Prostate gland (tissue), 2 donors: ENCODE results near the gene SMYD3. TPM values are rescaled to one million over a fixed set of nuclear protein-coding genes. Genes with fewer than 3 reads are reported as not detected.

Source experiments
- DNase-seq: peaks from one replicate; pipeline ENCODE4 v3.0.0-alpha.2; 2019; ENCODE audit warnings: low spot score
- H3K27ac ChIP-seq, 2 donors: fragments of 200-600 bp; sonication (generic); 2 replicates each; pipeline ENCODE4 v1.5.1; 2017 to 2019
- H3K27me3 ChIP-seq: fragments of 200-600 bp; sonication (generic); replicated peaks from 2 replicates; pipeline ENCODE4 v1.5.1; 2019; ENCODE audit not compliant: insufficient read depth
- H3K36me3 ChIP-seq, 2 donors: fragments of 200-600 bp; sonication (generic); 1 replicate in 1 of 2; 2 replicates in 1 of 2; pipeline versions ENCODE4 v1.5.1 to v1.8.1; 2017 to 2019
- H3K4me1 ChIP-seq: fragments of 200-600 bp; sonication (generic); replicated peaks from 2 replicates; pipeline ENCODE4 v1.5.1; 2019
- H3K4me3 ChIP-seq, 2 donors: fragments of 200-600 bp; sonication (generic); 2 replicates each; pipeline ENCODE4 v1.5.1; 2017 to 2019
- H3K9me3 ChIP-seq: fragments of 200-600 bp; sonication (generic); 2 replicates; pipeline ENCODE4 v1.5.1; 2017
- CTCF ChIP-seq, 4 experiments: fragments of 200-600 bp in 2 of 4; fragments of 450-650 bp in 2 of 4; sonication (generic) in 2 of 4; IDR thresholded peaks; 1 replicate in 3 of 4; 2 replicates in 1 of 4; pipeline ENCODE4 v1.5.1; 2016 to 2019; ENCODE audit warnings: antibody characterized with exemption in 4 of 4, mild to moderate bottlenecking in 2 of 4, moderate library complexity in 2 of 4
- POLR2A ChIP-seq: fragments of 450-650 bp; IDR thresholded peaks from one replicate; pipeline ENCODE4 v1.6.1; 2016; ENCODE audit warnings: antibody characterized with exemption, mild to moderate bottlenecking
- POLR2AphosphoS5 ChIP-seq: sonication (generic); formaldehyde crosslinking; IDR thresholded peaks from one replicate; pipeline ENCODE4 v1.6.1; 2017; ENCODE audit warnings: antibody characterized with exemption
- WGBS: methylation state at CpG from one replicate; pipeline ENCODE4 v1.1.5; 2018; 5-methylcytosine and 5-hydroxymethylcytosine counted together
- intact Hi-C: fragments of 100-400 bp; cut with DNase I; formaldehyde crosslinking; loops from one replicate; pipeline ENCODE4 v1.14.2; 2022
- total RNA-seq, 2 donors: library from RNA; depleted of rRNA; stranded (reverse); fragments of >200 nt; gene quantifications; one replicate each; pipeline ENCODE4 v1.1.0, GENCODE V29; 2016

Gene SMYD3
- total RNA-seq, 2 donors from 2014 or later = 19.8 to 23.9 TPM

- no peaks in the 10 kb centered on the region for H3K27me3 ChIP-seq
- H3K4me3 ChIP-seq = no peak overlapping the region
- no peak for DNase-seq
- H3K4me1 ChIP-seq = no peaks in the 10 kb centered on the region
- H3K27ac ChIP-seq = no peak overlapping the region
- intact Hi-C loops = no loop called here
- no peaks in the 10 kb centered on the region for H3K36me3 ChIP-seq
- TF ChIP-seq POLR2A (no peak), CTCF (IDR thresholded peaks at IDR 0.05) (no peak), POLR2AphosphoS5 (no peak)
- no peaks in the 10 kb centered on the region for H3K9me3 ChIP-seq
- 87% methylated on average over 5 of the region's 5 CpGs for WGBS
Measured at GRCh38 chr1:245895455-245895959, 611.6 kb downstream of the SMYD3 start.

- H3K9me3 ChIP-seq = no peaks in the 10 kb centered on the region
- TF ChIP-seq CTCF (IDR thresholded peaks at IDR 0.05) = no peak
- TF ChIP-seq POLR2AphosphoS5 = no peak
- TF ChIP-seq POLR2A = no peak
- no peaks in the 10 kb centered on the region for H3K36me3 ChIP-seq
- no peak overlapping the region for H3K4me3 ChIP-seq
- no peaks in the 10 kb centered on the region for H3K4me1 ChIP-seq
- H3K27ac ChIP-seq = no peak overlapping the region
- WGBS = 58% methylated on average over 7 of the region's 7 CpGs
- DNase-seq = no peak
- no peaks in the 10 kb centered on the region for H3K27me3 ChIP-seq
- intact Hi-C loops = no loop called here
Measured at GRCh38 chr1:245894843-245895242, 612.2 kb downstream of the SMYD3 start.

- TF ChIP-seq CTCF (IDR thresholded peaks at IDR 0.05) (no peak), POLR2AphosphoS5 (no peak), POLR2A (no peak)
- Histone ChIP-seq H3K27ac (no peak overlapping the region), H3K4me1 (no peaks in the 10 kb centered on the region), H3K36me3 (no peaks in the 10 kb centered on the region), H3K9me3 (no peaks in the 10 kb centered on the region), H3K4me3 (no peak overlapping the region), H3K27me3 (no peaks in the 10 kb centered on the region)
- no peak for DNase-seq
- WGBS = 100% methylated on average over 1 of the region's 1 CpG
- intact Hi-C loops = no loop called here
Measured at GRCh38 chr1:245893025-245893424, 614.1 kb downstream of the SMYD3 start.

GRCh38 chr1:245888809-245889208, 618.3 kb downstream of the SMYD3 start:
- DNase-seq = no peak
- WGBS = 61% methylated on average over 2 of the region's 2 CpGs
- intact Hi-C loops = no loop called here
- TF ChIP-seq CTCF (IDR thresholded peaks at IDR 0.05) (no peak), POLR2A (no peak), POLR2AphosphoS5 (no peak)
- H3K4me3 ChIP-seq = no peak overlapping the region
- H3K4me1 ChIP-seq = no peaks in the 10 kb centered on the region
- H3K27me3 ChIP-seq = no peaks in the 10 kb centered on the region
- no peaks in the 10 kb centered on the region for H3K36me3 ChIP-seq
- no peak overlapping the region for H3K27ac ChIP-seq
- no peaks in the 10 kb centered on the region for H3K9me3 ChIP-seq

GRCh38 chr1:245887829-245888228, 619.2 kb downstream of the SMYD3 start:
- DNase-seq = no peak
- TF ChIP-seq POLR2AphosphoS5 (no peak), CTCF (IDR thresholded peaks at IDR 0.05) (no peak), POLR2A (no peak)
- Histone ChIP-seq H3K36me3 (no peaks in the 10 kb centered on the region), H3K9me3 (no peaks in the 10 kb centered on the region), H3K4me1 (no peaks in the 10 kb centered on the region), H3K4me3 (no peak overlapping the region), H3K27me3 (no peaks in the 10 kb centered on the region), H3K27ac (no peak overlapping the region)
- intact Hi-C loops = no loop called here
- 97% methylated on average over 1 of the region's 1 CpG for WGBS
